ENCODE results near the gene IL32.
A peak's percentile ranks its signal among the peaks of the same experiment; 100 is the strongest.

IL32 gene

DNA sequence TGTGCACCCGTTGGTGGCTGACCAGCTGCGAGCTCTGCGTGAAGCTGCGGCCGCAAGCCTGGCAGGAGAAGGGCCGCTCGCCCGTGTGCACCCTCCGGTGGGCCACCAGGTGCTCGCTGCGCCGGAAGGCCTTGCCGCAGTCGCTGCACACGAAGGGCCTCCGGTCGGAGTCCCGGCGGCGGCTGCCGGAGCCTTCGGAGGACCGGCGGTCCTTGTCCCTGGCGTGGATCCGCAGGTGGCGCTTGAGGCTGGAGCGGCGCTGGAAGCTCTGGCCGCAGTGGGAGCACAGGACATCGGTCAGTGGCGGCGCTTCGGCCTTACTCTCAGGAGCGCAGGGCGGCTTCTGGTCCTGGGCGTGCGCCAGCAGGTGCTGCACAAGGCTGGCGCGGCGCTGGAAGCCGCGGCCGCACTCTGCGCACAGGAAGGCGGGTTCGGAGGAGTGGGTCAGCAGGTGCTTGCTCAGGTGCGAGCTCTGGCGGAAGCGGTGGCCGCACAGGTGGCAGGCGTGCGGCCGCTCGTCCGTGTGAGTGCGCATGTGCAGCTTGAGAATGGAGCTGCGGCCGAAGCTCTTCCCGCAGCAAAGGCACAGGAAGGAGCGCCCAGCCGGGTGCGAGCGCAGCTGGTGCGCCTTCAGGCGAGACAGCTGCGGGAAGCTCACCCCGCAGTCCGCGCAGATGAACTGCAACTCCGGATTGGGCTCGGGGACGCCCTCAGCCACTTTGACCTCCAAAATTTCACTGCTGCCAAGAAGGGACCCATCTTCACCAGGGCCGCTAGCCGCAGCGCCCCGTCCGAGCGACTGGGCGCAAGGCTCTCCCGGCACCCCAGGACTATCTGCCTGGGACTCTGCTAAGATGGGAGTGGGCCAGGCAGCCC lies 24.5 kb downstream of the IL32 start:
- no peak for DNase-seq (ENCODE audit: low read depth in 2 of 2)

DNA sequence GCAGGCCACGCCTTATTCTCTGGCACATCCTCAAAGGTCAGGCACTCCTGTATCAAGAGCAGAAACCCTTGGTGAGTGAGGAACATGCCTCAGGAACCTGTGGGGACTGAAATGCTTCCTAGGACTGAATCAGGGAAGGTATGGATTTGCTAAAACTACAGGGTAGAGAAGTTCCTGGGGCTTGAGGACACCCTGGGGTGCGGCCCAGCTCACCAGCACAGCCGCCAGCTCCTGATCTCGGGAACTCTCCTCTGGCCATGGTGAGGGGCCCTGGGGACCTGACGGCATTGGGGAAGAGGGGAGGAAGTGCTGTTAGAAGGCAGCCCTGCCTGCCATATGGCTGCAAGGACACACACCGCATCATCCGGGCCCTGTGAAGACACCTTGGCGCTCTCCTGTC lies 26.1 kb downstream of the IL32 start:
- no peak for DNase-seq (ENCODE audit: low read depth in 2 of 2)

DNA sequence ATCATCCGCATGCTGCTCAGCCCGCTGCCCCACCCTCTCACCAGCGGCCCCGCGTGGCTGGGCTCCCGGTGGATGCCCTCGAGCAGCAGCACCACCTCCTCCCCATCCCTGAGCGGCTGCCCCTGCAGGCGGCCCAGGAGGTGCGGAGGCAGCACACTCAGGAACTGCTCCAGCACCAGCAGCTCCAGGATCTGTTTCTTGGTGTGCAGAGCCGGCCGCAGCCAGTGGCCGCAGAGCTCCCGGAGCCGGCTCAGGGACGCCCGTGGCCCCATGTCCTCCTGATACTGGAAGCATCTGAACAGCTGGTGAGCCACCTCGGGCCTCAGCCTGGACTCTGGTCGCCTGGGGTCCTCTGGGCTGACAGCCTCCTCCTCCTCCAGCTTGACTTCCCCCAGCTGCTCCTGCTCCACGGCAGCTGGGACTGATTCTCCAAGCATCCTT lies 27.1 kb downstream of the IL32 start:
- no peak for DNase-seq (ENCODE audit: low read depth in 2 of 2)

DNA sequence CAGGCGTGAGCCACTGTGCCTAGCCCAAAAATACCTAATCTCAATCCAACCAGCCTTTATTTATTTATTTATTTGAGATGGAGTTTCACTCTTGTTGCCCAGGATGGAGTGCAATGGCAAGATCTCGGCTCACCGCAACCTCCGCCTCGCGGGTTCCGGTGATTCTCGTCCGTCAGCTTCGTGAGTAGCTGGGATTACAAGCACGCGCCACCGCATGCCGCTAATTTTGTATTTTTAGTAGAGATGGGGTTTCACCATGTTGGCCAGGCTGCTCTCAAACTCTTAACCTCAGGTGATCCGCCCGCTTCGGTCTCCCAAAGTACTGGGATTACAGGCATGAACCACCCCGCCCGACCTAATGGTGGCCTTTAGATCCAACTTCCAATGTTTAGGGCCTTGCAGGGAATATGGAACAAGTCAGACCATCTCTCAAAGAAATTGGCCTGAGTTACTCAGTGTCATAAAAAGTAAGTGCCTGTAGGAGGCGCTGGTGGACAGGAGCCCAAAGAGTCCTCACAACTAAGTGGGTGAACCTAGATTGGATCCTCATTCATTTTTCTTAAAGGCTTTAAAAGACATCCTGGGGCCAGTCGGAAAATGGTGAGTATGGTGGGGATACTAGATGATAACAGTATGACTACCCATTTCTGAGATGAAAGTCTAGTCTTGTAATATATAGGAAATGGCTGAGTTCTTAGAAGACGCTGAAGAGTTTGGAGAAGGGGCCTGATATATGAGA lies 29.0 kb downstream of the IL32 start:
- no peak for DNase-seq (ENCODE audit: low read depth in 2 of 2)

DNA sequence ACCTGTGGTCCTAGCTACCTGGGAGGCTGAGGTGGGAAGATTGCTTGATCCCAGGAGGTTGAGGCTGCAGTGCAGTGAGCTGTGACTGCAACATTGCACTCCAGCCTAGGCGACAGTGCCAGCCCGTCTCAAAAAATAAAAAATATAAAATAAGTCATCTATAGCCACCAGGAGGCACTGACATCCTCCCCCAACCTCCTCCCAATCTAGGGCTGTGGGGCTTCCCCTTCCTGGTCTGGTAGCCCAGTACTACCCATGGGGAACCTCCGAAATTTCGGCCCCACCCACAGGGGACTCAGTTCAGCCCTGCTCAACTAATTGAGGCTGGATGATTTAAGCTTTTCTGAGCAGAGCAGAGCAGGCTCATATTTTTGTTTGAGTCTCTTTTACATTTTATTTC lies 30.4 kb downstream of the IL32 start:
- DNase-seq (ENCODE audit: low read depth in 2 of 2) = peak in 1 of 2 donors; percentile 61

DNA sequence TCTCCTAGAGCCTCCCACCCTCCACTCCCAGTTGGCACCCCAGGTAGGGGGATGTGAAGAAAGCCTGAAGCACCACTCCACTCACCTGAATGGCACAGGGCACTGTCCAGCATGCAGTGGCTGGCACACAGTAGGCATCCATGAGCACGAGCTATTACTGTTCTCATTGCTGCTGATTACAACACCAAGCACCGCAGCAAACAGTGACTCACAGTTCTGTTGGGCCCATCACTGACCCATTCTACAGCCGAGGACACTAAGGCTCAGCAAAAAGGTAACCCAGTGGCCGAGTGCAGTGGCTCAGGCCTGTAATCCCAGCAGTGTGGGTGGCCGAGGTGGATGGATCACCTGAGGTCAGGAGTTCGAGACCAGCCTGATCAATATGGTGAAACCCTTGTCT lies 30.9 kb downstream of the IL32 start:
- DNase-seq (ENCODE audit: low read depth in 2 of 2) = no peak

DNA sequence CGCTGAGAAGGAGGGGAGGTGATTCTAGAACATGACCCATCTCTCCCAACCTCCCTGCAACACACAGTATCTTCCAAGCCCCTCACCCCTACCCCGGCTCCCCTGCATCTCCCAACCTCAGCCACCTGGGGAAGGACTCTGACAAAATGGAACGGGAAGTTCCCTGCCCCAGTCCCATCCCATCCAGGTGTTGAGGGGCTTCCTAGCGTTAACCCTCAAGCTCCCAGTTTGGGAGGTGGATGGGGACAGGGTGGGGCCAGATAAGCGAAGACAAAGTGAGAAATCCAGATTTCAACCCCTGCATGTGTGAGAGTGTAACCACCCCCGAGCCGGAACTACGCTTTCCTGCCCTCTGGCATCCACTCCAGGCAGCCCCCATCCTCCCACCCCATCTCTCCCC lies 31.8 kb downstream of the IL32 start:
- no peak for DNase-seq (ENCODE audit: low read depth in 2 of 2)

DNA sequence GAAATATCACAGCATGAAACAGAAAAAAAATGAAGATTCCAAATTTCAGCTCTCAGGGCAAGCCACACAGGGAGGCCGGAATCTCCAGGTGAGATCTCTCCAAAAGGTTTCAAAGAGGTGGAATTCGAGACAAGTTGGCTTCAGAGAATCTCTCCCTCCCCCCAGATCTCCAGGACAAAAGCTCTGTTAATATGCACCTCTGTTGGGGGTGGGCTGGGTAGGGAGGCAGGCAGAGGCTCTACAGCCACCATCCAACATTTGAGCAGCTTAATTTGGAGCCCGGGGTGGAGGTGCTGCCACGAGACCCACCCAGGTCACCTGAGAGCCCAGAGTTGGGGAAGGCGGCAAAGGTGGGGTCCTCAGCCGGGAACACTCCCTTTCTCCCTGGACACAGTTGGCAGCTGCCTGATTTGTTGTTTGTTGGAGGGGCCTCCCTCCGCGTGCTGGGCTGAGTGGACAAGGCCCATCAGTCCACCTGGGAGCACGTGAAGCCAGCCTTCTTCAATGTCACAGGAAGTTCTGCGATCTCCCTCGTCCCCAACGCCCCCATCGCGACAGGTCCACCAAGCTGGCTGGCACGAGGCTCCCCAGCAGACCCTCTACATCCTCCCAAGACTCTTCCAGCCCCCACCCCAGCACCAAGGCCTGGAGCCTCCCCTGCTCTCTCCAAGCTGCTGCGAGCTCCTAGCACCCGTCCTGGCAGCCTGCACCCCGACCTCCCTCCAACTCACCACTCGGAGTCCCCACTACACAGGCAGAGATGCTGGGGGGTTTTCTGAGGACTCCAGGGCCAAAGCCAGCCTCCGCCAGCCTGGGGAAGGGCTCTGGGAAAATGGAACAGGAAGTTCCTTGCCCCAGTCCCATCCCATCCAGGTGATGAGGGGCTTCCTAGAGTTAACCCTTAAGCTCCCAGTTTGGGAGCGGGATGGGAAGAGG lies 33.3 kb downstream of the IL32 start, which contains the start of gene ZSCAN10:
TSS of gene ZSCAN10 (minus strand) at position 836 of the 936 bp plus-strand sequence. CDS start 6,357 bp downstream, outside the sequence.
- no peak for DNase-seq (ENCODE audit: low read depth in 2 of 2)

DNA sequence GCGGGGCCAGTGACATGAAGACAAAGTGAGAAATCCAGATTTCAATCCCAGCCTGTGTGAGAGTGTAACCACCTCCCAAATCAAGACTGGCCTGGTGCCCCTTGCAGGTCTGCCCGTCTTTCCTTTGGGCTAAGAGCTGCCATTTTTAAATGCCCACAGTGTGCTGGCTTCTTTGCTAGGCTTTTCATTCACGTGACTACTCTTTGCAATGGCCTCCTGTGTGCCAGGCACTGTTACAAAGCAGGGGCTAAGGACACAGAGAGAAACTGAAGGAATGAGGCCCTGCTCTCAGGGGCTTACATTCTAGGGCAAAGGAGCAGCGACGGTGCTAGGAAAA lies 33.9 kb downstream of the IL32 start:
- DNase-seq (ENCODE audit: low read depth in 2 of 2) = no peak

DNA sequence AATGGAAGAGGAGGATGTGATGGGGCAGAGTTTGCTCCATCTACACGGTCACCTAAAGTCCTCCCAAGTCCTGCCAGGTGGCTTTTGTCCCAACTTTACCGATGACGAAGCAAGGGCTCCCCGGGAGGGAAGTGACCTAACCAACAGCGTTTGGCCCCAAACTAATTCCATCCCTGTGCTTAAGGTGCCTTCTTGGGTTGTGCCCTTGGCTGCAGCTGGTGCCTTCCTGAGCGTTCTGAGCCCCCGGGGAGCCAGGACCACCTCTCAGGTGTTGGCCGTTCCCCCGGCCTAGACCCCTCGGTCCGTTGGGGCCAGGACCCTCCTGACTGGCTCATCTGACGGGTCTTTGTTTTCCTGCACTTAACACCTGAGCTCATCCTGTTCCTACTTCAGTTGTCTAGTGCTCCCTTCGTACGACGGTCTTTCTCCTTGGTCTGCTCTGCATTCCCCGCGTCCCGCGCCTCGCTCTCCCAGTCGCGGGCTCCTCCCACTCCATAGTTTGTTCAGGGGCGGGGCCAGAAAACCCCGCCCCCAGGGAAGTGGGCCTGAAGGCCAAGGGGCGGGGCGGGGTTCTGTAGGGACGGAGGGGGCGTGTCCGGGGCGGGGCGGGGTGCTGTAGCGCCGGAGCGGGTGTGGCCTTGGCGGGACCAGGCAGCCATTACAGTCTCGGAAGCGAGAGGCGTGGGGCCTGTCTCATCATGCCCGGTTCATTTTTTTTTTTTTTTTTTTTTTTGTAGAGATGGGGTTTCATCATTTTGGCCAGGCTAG lies 34.5 kb downstream of the IL32 start:
- DNase-seq (ENCODE audit: low read depth in 2 of 2) = peak; percentile 96 to 97

DNA sequence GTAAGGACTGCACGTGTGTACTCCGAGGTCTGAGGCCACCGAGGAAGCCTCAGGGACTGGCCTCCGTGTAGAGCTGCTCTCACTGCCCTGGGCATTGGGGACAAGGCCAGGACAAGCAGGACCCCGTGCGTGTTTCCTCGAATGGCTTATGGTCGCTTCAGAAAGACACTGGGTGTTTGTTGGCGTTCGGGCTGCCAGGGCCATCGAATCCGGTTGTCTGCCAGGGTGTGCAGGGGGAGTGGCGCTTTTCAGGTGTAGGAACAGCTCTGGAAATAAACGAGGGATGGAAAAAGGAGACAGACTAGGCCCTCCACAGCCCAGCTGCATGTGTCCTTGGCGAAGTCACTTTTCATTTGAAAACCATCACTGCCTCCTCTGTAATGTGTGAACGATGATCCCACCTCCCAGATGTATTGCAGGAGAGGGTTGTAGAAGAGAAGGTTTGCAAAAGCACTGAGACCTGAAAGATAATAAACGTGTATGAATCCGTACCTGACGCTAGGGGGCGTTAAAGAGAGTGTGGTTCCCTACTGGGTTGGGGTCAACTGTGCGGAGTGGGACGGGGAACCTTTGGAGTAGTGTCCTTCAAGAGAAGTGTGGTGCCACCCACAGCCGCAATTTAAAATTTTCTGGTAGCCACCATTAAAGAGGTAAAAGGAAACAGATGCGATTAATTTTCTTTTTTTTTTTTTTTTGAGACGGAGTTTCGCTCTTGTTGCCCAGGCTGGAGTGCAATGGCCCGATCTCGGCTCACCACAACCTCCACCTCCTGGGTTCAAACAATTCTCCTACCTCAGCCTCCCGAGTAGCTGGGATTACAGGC lies 35.8 kb downstream of the IL32 start:
- peak in 1 of 2 donors; percentile 36 for DNase-seq (ENCODE audit: low read depth in 2 of 2)

DNA sequence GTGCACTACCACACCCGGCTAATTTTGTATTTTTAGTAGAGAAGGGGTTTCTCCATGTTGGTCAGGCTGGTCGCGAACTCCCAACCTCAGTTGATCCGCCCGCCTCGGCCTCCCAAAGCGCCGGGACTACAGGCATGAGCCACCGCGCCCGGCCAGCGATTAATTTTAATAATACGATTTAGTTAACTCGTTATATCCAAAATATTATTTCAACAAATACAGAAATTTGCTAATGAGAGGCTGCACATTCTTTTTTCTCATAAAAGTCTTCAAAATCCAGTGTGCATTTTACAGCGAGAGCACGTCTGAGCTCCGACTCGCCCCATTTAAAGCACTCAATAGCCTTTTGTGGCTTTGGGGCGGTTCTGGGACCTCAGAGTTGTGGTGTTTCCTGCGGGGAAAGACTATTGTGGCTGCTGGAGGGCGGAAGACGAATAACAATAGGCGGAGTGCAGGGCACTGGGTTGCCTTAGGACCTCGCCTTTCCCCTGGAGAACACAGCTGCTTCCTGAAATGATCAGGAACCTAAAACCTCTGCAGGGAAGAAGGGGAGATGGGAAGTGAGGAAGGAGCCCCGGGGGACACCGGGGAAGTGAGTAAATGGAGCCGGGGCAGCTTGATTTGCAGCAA lies 36.5 kb downstream of the IL32 start:
- DNase-seq (ENCODE audit: low read depth in 2 of 2) = no peak

DNA sequence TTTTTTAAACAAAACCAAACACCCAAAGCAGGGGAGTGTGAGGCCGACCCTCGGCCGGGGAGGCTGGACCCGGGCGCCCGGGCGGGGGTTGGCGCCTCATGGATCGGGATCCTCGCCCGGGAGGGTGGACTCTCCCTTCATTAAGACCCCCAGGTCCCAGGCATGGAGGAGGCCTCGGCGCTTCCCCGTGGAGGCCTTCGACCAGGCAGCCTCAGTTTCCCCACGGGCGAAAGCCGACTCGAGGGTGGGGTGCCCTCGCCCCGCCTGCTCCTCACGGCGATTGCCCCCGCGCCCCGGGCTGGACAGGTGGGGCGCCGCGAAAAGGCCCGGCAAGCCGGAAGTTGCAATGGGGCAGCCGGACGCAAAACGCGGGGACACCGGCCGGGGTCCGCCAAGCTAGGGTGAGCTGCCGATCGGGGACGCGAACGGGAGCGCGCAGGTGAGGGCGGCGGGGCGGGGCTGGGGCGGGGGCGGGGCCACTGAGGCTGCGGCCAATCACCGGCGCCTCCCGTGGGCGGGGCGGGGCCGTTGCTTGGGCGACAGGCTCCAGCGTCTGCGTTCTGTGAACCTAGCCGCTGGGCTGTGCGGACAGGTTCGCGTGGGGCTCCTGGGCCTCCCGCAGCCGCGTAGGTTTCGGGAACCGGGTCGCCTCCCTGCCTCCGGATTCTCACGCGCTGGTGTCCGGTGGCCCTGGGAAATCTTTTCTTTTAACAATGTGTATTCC lies 40.9 kb downstream of the IL32 start:
- DNase-seq (ENCODE audit: low read depth in 2 of 2) = peak; percentile 86 to 88

DNA sequence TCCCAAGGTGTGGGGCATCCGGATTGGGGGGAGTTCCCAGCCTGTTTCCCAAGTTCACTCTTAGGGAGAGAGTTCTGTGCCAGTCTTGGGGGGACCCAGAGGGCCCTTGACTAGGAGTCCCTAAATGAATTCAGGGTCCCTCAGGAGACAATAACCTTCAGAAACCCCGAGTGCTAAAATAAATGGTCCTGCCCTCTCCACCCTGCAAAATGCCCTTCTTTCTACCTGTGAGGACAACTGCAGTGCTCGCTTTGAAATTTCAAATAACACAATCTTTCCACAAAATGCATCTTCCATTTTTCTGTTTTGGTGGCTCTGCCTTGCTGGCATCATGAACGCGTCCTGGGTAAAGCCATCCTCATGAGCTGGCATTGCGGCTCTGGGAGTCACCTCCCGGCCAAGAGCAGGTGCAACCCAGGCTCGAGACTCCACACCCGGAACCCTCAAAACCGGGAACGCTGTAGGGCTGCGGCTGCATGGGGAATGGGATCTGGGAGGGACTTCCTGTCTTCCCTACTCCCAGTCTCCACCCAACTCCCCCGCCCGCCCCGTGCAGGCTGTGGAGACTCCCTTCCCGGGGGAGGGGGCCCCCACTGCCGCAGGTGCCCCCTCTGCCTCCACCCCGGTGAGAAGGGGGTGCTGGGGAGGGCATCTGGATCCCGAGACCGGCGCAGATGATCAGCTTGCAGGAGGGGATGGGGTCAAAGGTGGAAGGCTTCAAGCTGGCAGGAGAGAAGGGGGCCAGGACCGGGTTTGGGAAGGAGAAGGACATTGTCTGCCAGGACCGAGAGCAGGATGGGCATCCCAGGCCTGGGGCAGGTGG lies 46.8 kb downstream of the IL32 start, which contains the start of gene ZNF205:
TSS of gene ZNF205 (plus strand) at position 529 of the 823 bp plus-strand sequence. CDS start 845 bp downstream, outside the sequence.
- DNase-seq (ENCODE audit: low read depth in 2 of 2) = no peak

DNA sequence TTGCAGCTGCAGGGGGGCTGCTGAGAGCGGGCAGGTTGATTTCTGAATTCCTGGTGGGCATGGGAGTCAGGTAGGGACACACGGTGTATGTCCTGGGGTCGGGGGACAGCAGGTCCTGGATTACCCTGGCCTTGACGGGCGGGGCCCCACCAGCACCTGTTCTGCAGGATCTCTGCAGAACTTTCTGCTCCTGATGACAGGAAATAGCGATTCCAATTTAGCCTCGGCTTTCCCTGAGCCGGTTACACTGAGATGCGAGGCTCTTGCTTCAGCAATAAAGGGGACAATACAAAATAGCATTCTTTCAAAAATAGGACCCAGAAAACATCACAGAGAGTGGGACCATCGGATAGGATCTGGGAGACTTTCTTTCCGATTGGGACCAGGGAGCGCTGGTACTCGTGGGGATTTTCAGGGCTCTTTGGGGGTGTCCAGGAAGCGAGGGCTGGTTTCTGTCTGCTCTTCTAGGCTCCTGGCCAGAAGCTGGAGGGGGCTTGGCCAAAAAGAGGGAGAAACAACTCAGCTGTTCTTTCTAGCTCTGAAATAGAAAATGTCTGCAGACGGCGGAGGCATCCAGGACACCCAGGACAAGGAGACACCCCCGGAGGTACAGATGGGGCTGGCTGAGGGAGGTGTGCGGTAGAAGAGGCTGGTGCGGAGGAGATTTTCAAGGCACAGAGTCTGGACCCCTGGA lies 47.6 kb downstream of the IL32 start:
- no peak for DNase-seq (ENCODE audit: low read depth in 2 of 2)

DNA sequence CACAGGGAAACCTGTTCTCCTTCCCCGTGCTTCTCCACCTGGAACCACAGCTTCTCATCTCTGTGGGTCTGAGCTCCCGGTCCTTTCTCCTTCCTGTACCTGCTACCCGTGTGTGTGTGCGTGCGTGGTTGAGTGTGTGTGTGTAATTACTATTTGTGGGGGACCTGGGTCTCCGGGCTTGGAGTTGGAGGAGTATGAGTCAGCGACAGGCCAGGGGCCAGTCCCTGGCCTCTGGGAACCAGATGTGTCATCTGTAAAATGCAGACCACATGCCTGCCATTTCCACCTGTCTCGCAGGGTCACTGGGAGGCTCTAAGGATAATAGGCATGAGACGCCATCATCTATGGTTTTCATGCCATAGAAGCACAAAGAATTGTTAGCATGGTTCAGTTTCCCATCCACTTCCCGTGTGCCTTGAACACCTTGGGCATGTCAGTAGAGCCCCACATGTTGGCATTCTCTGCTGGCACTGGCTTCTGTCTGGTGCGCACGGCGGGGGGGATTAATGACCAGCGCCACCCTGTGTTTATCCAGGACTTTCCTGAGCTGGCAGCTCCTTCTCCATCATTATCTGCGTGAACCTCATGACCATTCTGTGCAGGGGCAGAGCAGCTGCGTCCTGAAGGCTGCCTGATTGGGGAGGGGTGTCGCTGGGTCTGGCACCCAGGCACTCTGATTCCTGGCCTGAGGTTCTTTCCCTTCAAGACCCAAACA lies 48.5 kb downstream of the IL32 start:
- no peak for DNase-seq (ENCODE audit: low read depth in 2 of 2)

DNA sequence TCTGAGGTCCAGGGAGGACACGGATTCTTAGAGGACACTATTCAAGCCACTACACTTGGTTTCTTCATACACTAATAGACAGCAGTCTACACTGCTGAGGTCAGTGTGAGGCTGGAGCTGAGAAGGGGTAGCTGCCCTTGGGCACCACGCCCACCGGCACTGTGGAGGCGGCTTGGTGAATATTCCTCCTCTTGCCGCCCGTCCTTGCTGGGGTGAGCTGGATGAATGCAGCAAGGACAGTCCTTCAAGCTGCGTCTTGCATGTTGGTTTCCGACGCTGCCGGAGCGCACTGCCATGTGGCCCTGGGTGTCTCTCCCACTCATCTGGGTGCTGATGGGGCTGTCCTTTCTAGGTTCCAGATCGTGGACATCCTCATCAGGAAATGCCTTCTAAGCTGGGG lies 49.6 kb downstream of the IL32 start:
- no peak for DNase-seq (ENCODE audit: low read depth in 2 of 2)
